DOHH2 (cell line): ENCODE results near the gene ADAMTS1.

Experiments used
- H3F3A ChIP-seq: fragments of 200-600 bp; sonication (generic), shearing (Covaris generic); 2 replicates; pipeline ENCODE4 v1.6.0; 2016; ENCODE audit warnings: antibody characterized with exemption, mild to moderate bottlenecking; ENCODE audit not compliant: control insufficient read depth, insufficient read depth
- H3K27ac ChIP-seq: fragments of 200-600 bp; sonication (generic); 2 replicates; pipeline ENCODE4 v1.5.1; 2014; ENCODE audit warnings: low read depth, mild to moderate bottlenecking, low read length, moderate library complexity
- H3K27me3 ChIP-seq: fragments of 200-600 bp; sonication (generic); 2 replicates; pipeline ENCODE4 v1.6.1; 2014; ENCODE audit warnings: mild to moderate bottlenecking, low read length, mixed read lengths; ENCODE audit not compliant: control insufficient read depth
- H3K36me3 ChIP-seq: fragments of 200-600 bp; sonication (generic); 2 replicates; pipeline ENCODE4 v1.6.1; 2014; ENCODE audit warnings: mild to moderate bottlenecking, low read length, moderate library complexity, mixed read lengths; ENCODE audit not compliant: control insufficient read depth
- H3K4me1 ChIP-seq: fragments of 200-600 bp; sonication (generic); 2 replicates; pipeline ENCODE4 v1.6.1; 2014; ENCODE audit warnings: mild to moderate bottlenecking, low read length, mixed read lengths; ENCODE audit not compliant: control insufficient read depth
- H3K4me2 ChIP-seq: fragments of 200-600 bp; sonication (generic); 2 replicates; pipeline ENCODE4 v1.6.0; 2014; ENCODE audit warnings: mild to moderate bottlenecking, low read length, moderate library complexity
- H3K4me3 ChIP-seq: fragments of 200-600 bp; sonication (generic); 2 replicates; pipeline ENCODE4 v1.5.1; 2014; ENCODE audit warnings: mild to moderate bottlenecking, low read length, mixed read lengths
- H3K79me2 ChIP-seq: fragments of 200-600 bp; sonication (generic); 2 replicates; pipeline ENCODE4 v1.6.1; 2014; ENCODE audit warnings: mild to moderate bottlenecking, low read length, mixed read lengths; ENCODE audit not compliant: control insufficient read depth
- H3K9me2 ChIP-seq: fragments of 200-600 bp; sonication (generic); replicated peaks from 2 replicates; pipeline ENCODE4 v1.6.1; 2014; ENCODE audit warnings: mild to moderate bottlenecking, low read length, mixed read lengths; ENCODE audit not compliant: control insufficient read depth
- H3K9me3 ChIP-seq: fragments of 200-600 bp; sonication (generic); 2 replicates; pipeline ENCODE4 v1.6.1; 2014; ENCODE audit warnings: antibody characterized with exemption, low read length, mixed read lengths; ENCODE audit not compliant: control insufficient read depth, insufficient read depth
- H4K20me1 ChIP-seq: fragments of 200-600 bp; sonication (generic); 2 replicates; pipeline ENCODE4 v1.6.0; 2014; ENCODE audit warnings: low read depth, mild to moderate bottlenecking, antibody characterized with exemption, low read length, moderate library complexity; ENCODE audit not compliant: control insufficient read depth, insufficient read depth
- CTCF ChIP-seq: fragments of 200-600 bp; sonication (generic); IDR thresholded peaks from one replicate; pipeline ENCODE4 v1.5.1; 2014; ENCODE audit warnings: antibody characterized with exemption, mild to moderate bottlenecking, low read depth, low read length; ENCODE audit not compliant: poor library complexity, severe bottlenecking
- EZH2phosphoT487 ChIP-seq: fragments of 200-600 bp; sonication (generic); IDR thresholded peaks from 2 replicates; pipeline ENCODE4 v1.6.1; 2017; ENCODE audit warnings: borderline replicate concordance, mild to moderate bottlenecking, antibody characterized with exemption, low read length, moderate library complexity, mixed read lengths

Gene ADAMTS1

DNA sequence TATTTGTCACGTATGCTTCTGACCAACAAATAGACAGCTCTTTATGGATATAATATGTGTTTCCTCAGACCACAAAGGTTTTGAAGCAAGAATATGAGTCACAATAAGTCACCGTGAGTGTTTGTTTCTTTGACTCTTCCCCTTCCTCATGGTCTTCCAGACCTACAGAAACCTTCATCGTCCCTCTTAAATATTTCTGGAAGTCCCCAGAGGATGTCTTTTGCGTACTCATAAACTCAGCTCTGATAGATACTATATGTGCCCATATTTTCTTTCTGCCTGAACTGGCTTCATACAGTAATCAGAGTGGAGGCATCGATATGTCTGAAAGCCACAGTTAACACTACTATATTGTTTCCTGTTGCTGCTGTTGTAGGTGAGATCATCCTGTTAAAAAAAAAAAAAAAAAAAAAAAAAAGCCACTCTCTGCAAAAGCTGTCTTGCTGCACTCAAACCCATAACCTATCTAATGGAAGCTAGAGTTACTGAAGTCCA is 38.4 kb downstream of the ADAMTS1 start:
- H3K9me2 ChIP-seq: no peaks in the 10 kb centered on the region
- no peaks in the 10 kb centered on the region for H4K20me1 ChIP-seq
- no peaks in the 10 kb centered on the region for H3F3A ChIP-seq
- no peak overlapping the region for H3K4me3 ChIP-seq
- TF ChIP-seq EZH2phosphoT487: no peak
- no peak for TF ChIP-seq CTCF
- H3K4me1 ChIP-seq: no peaks in the 10 kb centered on the region
- H3K4me2 ChIP-seq: no peak overlapping the region
- no peaks in the 10 kb centered on the region for H3K36me3 ChIP-seq
- no peak overlapping the region for H3K27ac ChIP-seq
- H3K79me2 ChIP-seq: no peaks in the 10 kb centered on the region
- H3K9me3 ChIP-seq: no peaks in the 10 kb centered on the region; the same call in 1 of the 2 replicates
- H3K27me3 ChIP-seq: no peaks in the 10 kb centered on the region

GRCh38 chr21:26804895-26805609 is 40.2 kb downstream of the ADAMTS1 start:
- TF ChIP-seq CTCF: no peak
- TF ChIP-seq EZH2phosphoT487: no peak
- Histone ChIP-seq H3K9me2 (no peaks in the 10 kb centered on the region), H3K79me2 (no peaks in the 10 kb centered on the region), H3K4me3 (no peak overlapping the region), H3F3A (no peaks in the 10 kb centered on the region), H3K27ac (no peak overlapping the region), H3K4me2 (no peak overlapping the region), H3K27me3 (no peaks in the 10 kb centered on the region), H3K36me3 (no peaks in the 10 kb centered on the region), H3K4me1 (no peaks in the 10 kb centered on the region), H4K20me1 (no peaks in the 10 kb centered on the region), H3K9me3 (no peaks in the 10 kb centered on the region; the same call in 1 of the 2 replicates)

- Histone ChIP-seq H3K9me3 (no peaks in the 10 kb centered on the region; the same call in 1 of the 2 replicates), H3K27me3 (no peaks in the 10 kb centered on the region), H3K4me3 (no peak overlapping the region), H3K36me3 (no peaks in the 10 kb centered on the region), H3K27ac (no peak overlapping the region), H3F3A (no peaks in the 10 kb centered on the region), H3K4me1 (no peaks in the 10 kb centered on the region), H3K9me2 (no peaks in the 10 kb centered on the region), H3K4me2 (no peak overlapping the region), H3K79me2 (no peaks in the 10 kb centered on the region), H4K20me1 (no peaks in the 10 kb centered on the region)
- TF ChIP-seq EZH2phosphoT487 (no peak), CTCF (no peak)
Measured at GRCh38 chr21:26801498-26801897, 43.7 kb downstream of the ADAMTS1 start.
